Measurements from ENCODE around the gene PCTP.

Gene PCTP

DNA sequence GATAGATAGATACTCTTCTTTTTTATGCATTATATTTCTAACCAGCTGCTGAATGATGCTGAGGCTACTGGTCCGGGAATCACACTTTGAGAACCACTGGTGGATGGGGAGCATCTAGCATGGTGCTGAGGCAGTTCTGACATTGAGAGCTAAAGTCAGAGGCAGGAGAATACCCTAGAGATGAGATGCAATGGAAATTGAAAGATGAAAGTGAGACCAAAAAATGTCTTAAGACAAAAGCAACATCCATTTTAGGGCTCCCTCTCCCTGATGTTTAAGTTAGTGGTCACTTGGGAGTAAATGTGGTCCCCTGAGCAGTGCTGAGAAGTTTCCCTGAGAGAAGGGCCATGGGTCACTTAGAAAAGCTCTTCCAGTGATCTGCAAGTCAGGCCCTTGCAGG is 6.8 kb downstream of the PCTP start:
- DNase-seq (ENCODE audit: low spot score), result no peak

DNA sequence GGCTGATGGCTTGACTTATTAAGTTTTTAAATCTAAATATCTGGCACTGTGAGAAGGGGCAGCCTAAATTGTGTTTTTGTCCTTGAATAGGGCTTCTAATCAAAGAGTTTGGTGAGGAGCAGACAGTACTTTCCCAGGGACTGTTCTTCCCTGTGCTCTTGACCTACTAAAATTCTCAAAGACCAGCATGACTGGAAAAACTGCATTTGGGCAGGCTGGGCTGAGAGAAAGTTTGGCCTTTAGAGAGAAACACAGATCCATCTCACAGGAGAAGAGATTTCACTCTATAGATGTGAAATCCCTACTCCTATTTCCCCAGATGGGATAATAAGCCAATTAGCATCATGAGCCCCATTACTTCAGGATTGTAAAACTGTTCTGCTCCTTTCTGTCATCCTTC is 7.3 kb downstream of the PCTP start:
- DNase-seq (ENCODE audit: low spot score), result no peak

DNA sequence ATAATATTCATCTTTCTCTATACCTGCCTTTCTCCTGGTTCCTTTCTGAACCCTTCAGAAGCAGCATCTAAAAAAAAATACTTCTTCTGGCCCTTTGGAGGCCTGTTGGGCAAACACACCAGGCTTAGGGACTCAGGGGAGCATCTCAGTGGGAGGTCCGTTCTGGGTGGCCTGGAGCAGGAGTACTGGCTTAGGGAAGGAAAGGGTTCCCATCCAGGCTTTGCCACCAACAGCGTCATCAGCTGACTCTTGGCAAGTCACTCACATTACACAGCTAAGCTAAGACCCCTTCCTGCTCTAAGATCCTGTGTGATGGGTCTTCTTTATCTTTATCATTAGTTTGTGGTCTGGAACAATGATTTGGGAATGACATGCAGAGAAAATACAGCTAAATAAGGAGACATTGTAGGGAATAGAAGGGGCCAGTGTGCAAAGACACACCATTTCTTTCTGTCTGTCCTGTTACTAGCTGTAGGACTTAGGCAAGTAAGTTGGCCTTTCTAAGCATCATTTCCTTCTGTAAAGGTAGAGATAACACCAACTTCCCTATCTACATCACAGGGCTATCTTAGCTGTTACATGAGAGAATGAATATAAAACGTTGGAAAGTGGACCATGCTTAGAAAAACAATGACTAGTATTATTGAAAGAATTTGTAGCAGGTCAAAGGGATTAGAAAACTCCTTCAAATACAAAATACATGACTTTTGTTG is 9.9 kb downstream of the PCTP start:
- DNase-seq (ENCODE audit: low spot score), result no peak

DNA sequence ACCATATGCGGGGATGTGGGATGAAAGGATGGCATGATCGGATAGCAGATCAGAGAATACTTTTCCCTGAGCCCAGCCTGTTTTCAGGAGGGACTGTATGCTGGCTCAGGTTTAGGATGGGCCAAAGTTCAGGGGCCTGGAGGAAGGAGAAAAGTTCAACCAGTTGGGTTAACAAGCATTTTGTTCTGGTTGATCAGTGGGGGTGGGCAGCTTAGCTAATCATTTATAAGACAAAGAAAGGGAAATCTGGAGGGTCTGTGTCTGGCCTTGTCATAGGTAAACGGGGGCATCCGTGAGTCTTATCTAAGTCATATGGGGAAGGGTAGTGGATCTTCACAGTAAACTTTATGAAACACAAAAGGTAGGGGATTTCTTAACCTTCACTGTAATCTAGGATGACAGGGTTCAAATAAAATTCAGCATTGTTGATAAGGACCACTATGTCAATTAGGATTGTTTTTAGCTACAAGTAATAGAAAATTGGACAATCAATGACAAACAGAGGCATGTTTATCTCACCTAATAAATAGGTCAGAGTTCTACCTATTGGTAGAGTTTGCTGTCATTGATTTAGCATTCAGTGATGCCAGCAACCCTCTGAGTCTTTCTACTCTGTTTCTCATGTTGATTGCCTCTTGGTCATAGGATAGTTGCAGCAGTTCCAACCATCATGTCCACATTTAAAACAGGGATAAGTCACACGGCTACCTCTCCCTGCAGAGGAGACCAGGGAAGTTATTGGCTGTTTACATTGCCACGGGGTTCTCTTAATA is 11.4 kb downstream of the PCTP start:
- no peak for DNase-seq (ENCODE audit: low spot score)

DNA sequence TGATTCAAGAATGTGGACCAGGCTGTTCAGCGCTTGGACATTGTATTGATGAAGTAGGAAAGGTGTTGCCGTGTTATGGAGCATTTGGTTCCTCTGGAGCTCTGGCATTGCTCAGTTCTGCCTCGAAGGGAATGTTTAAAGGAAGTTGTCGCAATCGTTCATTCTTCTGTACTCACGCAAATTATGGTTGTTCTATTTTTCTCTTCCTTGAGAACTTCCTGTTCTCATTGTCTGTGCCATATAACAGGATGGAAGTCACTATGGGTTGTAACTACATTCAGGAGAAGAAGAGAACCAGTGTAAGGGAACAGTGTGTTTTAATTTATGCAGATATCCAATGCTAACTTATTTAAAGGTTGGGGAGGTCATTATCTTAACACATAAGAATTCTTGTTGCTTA is 13.0 kb downstream of the PCTP start:
- DNase-seq (ENCODE audit: low spot score), result no peak

DNA sequence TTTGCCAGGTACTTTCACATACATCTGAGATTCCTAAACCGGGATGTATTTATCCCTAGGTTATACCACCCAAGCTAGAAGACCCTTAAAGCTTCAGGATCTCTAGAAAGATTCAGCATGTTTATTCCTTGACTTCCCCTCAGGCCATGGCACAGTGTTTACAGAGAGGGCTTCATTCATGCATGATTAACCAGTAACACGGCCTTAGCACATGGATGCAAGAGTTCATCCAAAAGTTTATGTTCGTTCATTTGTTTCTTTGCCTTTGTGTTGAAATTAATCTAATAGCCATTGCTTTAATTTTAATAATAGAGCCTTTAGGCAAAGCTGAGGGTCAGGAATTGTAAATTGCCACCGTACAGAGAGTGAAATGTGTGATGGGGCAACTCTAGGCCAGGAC is 13.8 kb downstream of the PCTP start:
- DNase-seq (ENCODE audit: low spot score), result no peak

DNA sequence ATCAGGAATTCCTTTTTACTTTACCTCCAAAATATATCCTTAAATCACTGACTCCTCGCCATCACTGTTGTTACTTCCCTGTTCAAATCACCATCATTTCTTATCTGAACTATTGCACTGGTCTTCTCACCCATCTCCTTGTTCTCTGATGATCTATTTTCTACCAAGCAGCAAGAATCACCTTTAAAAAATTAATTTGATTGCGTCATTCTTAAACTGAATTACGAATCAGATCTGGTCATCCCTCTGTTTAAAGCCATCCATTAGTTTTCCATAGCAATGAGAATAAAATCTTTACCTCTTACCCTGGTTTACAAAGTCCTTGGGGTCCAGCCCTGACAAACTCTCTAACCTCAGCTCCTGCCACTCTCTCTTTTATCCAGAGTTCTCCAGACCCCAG is 14.6 kb downstream of the PCTP start:
- DNase-seq (ENCODE audit: low spot score), result no peak

DNA sequence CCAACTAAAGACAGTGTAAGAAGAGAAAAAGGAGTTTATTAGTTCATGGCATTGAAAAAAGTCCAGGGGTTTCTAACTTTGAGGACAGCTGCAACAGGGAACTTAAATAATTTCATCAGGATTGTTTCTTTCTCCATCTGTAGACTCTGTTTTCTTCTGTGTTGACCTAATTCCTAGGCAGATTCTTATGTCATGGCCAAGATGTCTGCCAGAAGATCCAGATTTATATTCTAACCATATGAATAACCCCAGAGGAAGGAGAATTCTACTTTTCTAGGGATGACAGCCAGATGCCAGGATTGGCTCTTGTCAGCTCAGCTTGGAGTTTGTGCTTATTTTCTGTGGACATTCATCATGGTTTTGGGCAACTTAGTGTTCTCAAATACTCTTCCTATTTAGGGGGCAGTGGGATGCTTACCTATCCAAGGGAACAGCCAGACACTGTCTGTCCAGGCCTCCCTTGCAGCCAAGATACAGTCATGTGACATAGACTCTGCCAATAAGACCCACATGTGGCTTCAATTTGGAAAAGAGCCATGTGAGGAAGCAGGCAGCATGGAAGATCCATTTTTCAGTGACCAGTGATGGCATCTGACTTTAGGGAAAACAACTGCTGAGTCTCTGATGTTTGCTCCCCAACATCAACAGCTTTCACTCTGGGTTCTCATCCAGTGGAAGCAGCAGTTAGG is 18.2 kb downstream of the PCTP start:
- DNase-seq (ENCODE audit: low spot score), result no peak

DNA sequence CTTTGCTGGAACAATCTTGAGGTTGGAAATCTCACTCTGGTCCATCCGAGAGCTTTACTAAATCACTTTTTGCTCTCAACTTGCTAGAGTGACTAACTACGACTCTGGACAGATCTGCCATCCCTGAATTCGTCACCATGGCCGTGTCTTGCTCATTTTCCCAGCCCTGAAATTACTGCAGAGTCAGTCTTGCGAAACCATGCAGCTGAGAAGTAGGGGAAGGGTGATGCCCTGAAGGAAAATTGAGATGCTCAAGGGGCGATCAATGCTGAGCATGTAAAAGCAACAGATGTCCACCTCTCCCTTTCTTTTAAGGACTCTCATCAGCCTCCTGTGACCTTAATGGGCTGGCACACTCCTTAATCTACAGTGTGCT is 18.8 kb downstream of the PCTP start:
- no peak for DNase-seq (ENCODE audit: low spot score)

DNA sequence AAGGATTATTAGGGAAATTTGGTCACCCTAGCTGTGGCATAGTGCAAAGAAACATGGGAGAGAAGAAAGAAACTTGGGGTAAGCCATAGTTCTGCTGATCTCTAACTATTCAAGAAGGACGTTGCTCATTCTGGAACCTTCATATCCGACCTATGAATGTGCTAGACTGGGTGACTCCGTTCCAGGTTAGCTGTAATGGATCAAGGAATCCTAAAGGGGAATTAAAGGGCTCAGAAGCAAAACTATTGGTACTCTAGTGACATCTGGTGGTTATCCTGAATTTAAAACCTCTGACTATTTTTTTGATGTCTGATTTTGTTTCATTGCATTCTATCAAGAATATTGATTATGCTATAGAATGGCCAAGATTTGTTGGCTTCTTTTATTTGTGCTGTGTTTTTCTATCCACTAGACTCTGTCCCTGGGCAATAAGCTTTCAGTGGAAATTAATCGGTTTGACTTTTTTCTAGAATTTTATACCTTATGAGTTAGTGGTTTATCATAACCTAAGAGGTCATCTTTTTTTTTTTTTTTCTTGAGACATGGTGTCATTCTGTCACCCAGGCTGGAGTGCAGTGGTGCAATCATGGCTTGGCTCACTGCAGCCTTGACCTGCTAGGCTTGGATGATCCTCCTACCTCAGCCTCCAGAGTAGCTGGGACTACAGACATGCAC is 19.5 kb downstream of the PCTP start:
- no peak for DNase-seq (ENCODE audit: low spot score)

DNA sequence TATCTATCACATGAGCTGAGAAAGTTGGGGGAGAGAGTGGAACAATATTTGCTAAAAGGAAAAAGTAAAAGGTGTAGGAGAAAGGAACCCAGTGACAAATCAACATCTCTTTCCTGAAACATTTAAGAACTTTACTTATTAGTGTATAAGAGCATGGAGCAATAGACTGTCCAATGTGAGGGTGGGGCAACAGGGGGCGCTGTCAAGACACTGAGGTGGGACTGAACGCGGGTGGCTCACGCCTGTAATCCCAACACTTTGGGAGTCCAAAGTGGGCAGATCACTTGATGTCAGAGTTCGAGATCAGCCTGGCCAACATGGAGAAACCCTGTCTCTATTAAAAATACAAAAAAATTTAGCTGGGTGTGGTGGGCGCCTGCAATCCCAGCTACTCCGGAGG is 21.2 kb downstream of the PCTP start:
- no peak for DNase-seq (ENCODE audit: low spot score)

DNA sequence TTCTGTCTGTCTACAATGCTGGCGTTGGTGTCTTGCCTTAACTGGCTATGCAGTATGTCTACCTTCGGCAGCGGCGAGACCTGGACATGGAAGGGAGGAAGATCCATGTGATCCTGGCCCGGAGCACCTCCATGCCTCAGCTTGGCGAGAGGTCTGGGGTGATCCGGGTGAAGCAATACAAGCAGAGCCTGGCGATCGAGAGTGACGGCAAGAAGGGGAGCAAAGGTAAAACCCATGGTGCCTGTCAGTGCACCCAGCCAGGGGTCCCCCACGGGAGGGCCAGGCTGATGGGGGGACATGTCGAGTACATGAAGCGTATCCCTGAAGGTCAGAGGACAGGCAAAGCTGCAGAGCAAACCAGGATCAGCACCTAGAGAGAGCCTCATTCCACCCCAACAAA is 22.8 kb downstream of the PCTP start:
- DNase-seq (ENCODE audit: low spot score), result no peak

DNA sequence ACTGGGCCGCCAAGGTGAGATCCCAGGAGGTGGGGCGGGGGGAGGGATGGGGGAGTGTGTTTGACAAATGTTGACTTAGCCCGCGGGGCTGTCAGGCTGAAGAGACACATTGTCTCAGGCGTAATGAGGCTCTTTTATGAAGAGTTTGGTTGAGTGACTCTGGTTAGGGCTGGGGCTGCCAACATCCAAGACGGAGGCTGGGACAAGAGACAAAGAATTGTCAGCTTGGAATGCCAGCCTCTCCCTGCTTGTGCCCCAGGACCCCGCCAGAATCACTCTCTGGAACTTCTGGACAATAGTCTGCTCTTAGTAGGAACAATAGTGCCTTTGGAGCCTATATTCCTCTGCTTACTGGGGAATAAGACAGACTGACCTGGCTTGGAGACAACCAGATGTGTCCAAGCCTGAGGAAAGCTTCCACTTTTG is 24.0 kb downstream of the PCTP start:
- DNase-seq (ENCODE audit: low spot score), result no peak

DNA sequence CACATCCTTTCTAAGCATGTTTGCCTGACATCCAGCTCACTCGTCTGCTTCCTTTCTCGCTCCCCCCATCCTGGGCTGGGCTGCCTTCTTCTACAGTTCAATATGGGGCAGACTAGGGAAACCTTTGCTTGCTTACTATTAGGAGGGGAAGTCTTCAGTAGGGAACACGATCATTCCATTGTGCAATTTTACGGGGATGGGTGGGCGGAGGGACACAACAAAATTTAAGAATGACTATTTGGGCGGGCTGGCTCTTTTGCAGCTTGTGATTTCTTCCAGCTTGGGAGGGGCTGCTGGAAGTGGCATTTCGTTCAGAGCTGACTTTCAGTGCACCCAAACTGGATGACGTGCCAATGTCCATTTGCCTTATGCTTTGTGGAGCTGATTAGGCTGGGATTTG is 25.4 kb downstream of the PCTP start:
- DNase-seq (ENCODE audit: low spot score), result no peak

DNA sequence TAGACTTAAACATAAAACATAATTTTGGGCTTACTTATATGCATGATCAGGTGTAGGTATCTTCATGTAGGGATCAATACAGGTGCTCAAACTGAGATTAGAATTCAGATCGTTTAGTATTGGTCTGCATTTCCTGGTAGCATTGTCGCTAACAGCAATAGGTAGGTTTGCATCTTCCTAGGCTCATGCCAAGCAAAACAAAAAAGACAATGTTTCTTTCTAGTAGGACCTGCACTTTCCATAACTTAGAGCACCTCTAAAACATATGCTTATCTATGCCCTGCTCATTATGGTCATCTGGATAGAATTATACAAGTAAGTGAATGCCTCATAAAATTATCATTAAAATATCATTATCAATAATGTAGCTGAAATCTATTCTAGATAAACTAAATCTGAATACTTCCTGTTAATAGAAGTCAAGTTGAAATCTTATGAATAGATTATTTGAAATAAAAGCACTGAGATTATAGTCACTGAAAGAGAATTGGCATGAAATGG is 26.7 kb downstream of the PCTP start:
- DNase-seq (ENCODE audit: low spot score), result no peak

DNA sequence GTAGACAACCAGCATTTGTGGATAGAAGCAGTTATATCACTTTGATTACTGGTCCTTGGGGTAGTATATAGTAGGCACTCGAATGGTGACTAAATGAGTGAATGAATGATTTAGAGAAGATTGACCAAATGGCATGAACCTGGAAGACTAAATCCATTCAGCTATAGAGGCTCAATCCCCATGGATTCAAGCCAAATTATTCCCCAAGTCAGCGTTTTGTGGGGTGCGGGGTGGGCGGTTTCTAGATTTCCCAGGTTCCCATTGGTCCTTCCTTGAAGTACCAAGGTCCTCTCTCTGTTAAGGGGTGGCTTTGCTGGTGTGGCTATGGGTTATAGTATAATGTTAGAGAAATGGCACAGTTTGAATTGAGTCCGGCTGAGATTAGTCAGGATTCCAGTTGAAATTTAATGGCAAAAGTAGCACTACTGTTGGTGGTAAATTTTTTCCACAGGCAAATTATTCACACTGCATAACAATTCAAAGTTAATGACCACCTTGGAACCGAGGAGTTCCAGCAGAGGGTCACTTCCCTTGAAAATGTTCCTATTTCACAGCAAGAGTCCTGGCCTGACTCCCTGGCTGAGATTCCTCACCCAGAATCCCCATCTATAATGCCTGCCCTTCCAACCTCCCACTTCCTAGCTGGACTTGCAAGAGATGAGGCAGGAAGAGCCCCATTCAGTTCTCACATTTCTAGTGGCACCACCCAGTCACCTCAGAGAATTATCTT is 27.7 kb downstream of the PCTP start:
- DNase-seq (ENCODE audit: low spot score), result no peak

DNA sequence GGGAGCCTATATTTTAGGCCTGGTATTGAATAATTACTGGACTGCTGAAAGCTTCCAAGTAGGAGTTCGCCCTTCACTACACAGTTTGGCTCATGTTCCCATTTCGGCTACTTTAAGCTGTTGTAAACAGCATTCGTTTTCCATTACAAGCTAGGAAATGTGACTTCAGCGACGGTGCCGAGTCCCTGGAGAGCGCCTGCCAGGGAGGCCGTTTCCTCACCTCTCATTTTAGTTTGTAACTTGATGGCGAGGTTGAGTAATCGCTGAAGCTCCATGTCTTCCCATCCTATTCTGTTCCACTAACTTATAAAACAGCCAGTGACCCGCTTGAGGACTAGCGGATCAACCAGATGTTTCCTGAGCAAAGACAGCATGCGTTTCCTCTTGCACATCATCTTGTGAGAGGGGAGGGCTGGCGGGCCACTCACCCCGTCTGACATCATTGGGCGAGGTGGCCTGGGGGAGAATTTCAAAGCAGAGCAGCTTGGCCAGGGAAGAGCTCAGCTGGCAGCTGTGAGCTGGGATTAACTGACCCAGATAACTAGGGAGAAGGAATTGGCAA is 32.9 kb downstream of the PCTP start:
- no peak for DNase-seq (ENCODE audit: low spot score)

DNA sequence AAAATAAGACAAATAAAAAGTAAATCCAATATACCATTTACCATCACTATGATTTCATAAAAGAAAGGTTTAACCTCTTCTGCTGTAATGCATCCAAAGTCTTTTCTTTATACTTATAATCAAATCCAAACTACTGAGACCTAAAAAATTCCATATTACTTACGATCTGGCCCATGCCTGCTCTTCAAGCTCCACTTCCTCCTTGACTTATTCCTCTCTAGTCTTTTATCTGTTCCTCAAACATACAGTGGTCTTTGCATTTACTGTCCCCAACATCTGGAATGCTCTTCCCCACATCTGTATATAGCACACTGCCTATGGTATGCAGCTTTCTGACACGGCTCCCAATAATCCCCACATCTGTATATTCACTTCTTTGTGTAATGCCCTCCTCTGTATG is 33.8 kb downstream of the PCTP start:
- no peak for DNase-seq (ENCODE audit: low spot score)

DNA sequence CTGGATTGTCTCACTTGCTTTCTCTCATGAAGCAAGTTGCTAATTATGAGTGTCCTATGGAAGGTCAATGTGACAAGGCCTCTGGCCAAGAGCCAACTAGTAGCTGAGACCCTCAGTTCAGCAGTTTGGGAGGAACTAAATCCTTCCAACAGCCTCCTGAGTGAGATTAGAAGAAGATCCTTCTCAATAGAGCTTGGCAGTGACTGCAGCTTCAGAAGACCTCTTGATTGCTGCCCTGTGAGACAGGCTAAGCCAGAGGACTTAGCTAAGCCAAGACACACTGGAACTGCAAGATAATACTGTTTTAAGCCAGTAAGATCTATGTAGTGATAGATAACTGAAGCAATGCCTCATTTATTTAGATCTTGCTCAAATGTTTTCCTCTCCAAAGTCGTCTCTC is 34.3 kb downstream of the PCTP start:
- DNase-seq (ENCODE audit: low spot score), result no peak

DNA sequence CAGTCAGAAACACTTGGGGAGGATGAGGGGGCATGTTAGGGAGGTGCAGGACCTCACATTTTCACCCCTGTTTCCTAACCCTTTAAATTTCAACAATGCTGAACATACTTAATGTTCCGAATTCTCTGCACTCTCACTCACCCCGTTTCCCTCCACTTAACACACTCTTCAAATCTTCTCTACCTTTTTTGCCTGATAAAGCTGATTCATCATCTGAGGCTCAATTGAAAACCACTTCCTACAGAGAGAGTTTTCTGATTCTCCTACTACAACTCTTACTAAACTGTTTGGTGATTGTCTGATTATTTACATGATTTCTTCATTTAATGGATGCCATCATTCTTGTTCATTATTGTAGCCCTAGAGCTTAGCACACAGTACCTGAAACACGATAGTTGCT is 42.4 kb downstream of the PCTP start:
- no peak for DNase-seq (ENCODE audit: low spot score)

DNA sequence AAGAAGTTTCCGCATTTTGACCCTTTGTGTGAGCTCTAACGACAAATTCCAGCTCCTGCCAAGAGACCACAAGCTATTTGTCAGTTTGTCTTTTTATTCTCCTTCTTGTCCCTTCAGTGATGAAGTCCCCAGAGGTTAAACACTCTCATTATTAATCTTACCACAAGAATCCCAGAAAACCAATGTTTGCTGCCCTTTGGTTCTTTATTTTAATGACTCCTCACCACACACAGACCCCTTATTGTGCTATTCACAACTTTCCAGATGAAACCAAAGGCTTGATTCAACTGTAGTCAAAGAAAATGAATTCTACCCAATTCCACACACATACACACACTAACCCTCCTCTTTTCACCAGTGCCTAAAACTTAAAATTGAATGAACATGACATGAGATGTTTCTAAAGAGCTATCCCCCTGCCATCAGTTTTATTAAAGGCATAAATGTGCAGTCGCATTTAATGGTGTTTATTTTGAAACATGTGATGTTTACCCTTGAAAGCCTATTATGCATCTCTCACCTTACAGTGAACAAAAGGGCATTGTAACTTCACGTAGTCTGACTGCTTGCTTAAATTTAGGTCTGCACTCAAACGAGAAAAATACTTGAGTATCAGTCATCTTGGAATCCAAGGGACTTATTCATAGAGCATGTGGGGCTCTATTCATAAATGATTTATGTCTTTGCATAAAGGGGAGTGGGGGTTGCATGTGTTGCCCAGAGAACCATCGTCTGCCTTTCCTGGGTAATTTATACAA is 44.1 kb downstream of the PCTP start:
- no peak for DNase-seq (ENCODE audit: low spot score)

Data from CD4-positive, alpha-beta T cell treated with Interleukin-6 at 100 ng/mL for 8 hours (primary cell).